Measurements from ENCODE around the gene HTATIP2.

GRCh38 chr11:20362481-20362880 is 1.0 kb upstream of the HTATIP2 start:
- TF ChIP-seq CTCF (IDR thresholded peaks at IDR 0.05; ENCODE audit: insufficient read depth, low read depth, low read length): no peak
- no peak for TF ChIP-seq EZH2 (IDR thresholded peaks at IDR 0.05; ENCODE audit: insufficient read depth, low read length)

All from astrocyte (in vitro differentiated cells and primary cell).